ENCODE measurements around the gene EDC3.
"Not testable (repeated sequence)": the region's sequence is repeated elsewhere in the genome, so short reads cannot be mapped to it uniquely, and the experiment has no call there.

EDC3 gene

GRCh38 chr15:74710319-74711094 lies 14.7 kb upstream of the EDC3 start:
- DNase-seq (ENCODE audit: low read depth in 4 of 4, low spot score in 1 of 4): no peak

GRCh38 chr15:74709892-74710291 lies 14.1 kb upstream of the EDC3 start:
- no peak for DNase-seq (ENCODE audit: low read depth in 4 of 4, low spot score in 1 of 4)

GRCh38 chr15:74709011-74709410 lies 13.2 kb upstream of the EDC3 start:
- no peak for DNase-seq (ENCODE audit: low read depth in 4 of 4, low spot score in 1 of 4)

GRCh38 chr15:74696808-74697207 lies 984 bp upstream of the EDC3 start:
- no peak for DNase-seq (ENCODE audit: low read depth in 4 of 4, low spot score in 1 of 4)

GRCh38 chr15:74696398-74696729 lies 540 bp upstream of the EDC3 start:
- DNase-seq (ENCODE audit: low read depth in 4 of 4, low spot score in 1 of 4): no peak

GRCh38 chr15:74692327-74692726 lies 3.5 kb downstream of the EDC3 start:
- DNase-seq (ENCODE audit: low read depth in 4 of 4, low spot score in 1 of 4): no peak

- DNase-seq (ENCODE audit: low read depth in 4 of 4, low spot score in 1 of 4): no peak
Observed at GRCh38 chr15:74683758-74684157, 12.1 kb downstream of the EDC3 start.

GRCh38 chr15:74682954-74683353 lies 12.9 kb downstream of the EDC3 start:
- no peak for DNase-seq (ENCODE audit: low read depth in 4 of 4, low spot score in 1 of 4)

- no peak for DNase-seq (ENCODE audit: low read depth in 4 of 4, low spot score in 1 of 4)
Observed at GRCh38 chr15:74680456-74680855, 15.4 kb downstream of the EDC3 start.

GRCh38 chr15:74676801-74677200 lies 19.0 kb downstream of the EDC3 start:
- no peak for DNase-seq (ENCODE audit: low read depth in 4 of 4, low spot score in 1 of 4)

GRCh38 chr15:74674161-74674560 lies 21.7 kb downstream of the EDC3 start:
- no peak for DNase-seq (ENCODE audit: low read depth in 4 of 4, low spot score in 1 of 4)

- no peak for DNase-seq (ENCODE audit: low read depth in 4 of 4, low spot score in 1 of 4)
Observed at GRCh38 chr15:74669627-74670026, 26.2 kb downstream of the EDC3 start.

GRCh38 chr15:74667975-74668374 lies 27.8 kb downstream of the EDC3 start:
- DNase-seq (ENCODE audit: low read depth in 4 of 4, low spot score in 1 of 4): no peak

- DNase-seq (ENCODE audit: low read depth in 4 of 4, low spot score in 1 of 4): no peak
Observed at GRCh38 chr15:74664670-74665069, 31.2 kb downstream of the EDC3 start.

- no peak for DNase-seq (ENCODE audit: low read depth in 4 of 4, low spot score in 1 of 4)
Observed at GRCh38 chr15:74664028-74664616, 31.7 kb downstream of the EDC3 start.

GRCh38 chr15:74663303-74664027 lies 32.4 kb downstream of the EDC3 start:
- DNase-seq (ENCODE audit: low read depth in 4 of 4, low spot score in 1 of 4): no peak

GRCh38 chr15:74662064-74662860 lies 33.6 kb downstream of the EDC3 start:
- no peak for DNase-seq (ENCODE audit: low read depth in 4 of 4, low spot score in 1 of 4)

- DNase-seq (ENCODE audit: low read depth in 4 of 4, low spot score in 1 of 4): not testable (repeated sequence)
Observed at GRCh38 chr15:74661280-74661679, 34.5 kb downstream of the EDC3 start.

- DNase-seq (ENCODE audit: low read depth in 4 of 4, low spot score in 1 of 4): no peak
Observed at GRCh38 chr15:74657846-74658245, 38.0 kb downstream of the EDC3 start.

- DNase-seq (ENCODE audit: low read depth in 4 of 4, low spot score in 1 of 4): no peak
Observed at GRCh38 chr15:74656935-74657535, 38.8 kb downstream of the EDC3 start.

- no peak for DNase-seq (ENCODE audit: low read depth in 4 of 4, low spot score in 1 of 4)
Observed at GRCh38 chr15:74655424-74655823, 40.4 kb downstream of the EDC3 start.
